Epithelial cell of esophagus (primary cell): ENCODE data around the gene INKA1.

Source experiments
- DNase-seq: peaks from one replicate; pipeline ENCODE4 v3.0.0; 2010; ENCODE audit warnings: low read depth
- H3K4me3 ChIP-seq: 2 replicates; pipeline ENCODE4 v1.5.1; 2011; ENCODE audit warnings: mild to moderate bottlenecking, low read length, control low read depth
- CTCF ChIP-seq: IDR thresholded peaks from 2 replicates; pipeline ENCODE4 v1.5.1; 2011; ENCODE audit warnings: low read depth, mild to moderate bottlenecking, low read length, control low read depth, inconsistent platforms; ENCODE audit not compliant: insufficient read depth; ENCODE audit errors: missing control alignments

Gene INKA1

GRCh38 chr3:49804141-49805041 lies 1.3 kb downstream of the INKA1 start:
- DNase-seq, result no peak
- H3K4me3 ChIP-seq, result peak overlapping the region; percentile 83

GRCh38 chr3:49805367-49805782 lies 2.3 kb downstream of the INKA1 start:
- peak; percentile 52 for DNase-seq
- no peak overlapping the region for H3K4me3 ChIP-seq
- no peak for TF ChIP-seq CTCF

More at GRCh38 chr3:49804141-49805041, 1.3 kb downstream of the INKA1 start:
- no peak for TF ChIP-seq CTCF

- TF ChIP-seq CTCF, result no peak
- no peak overlapping the region for H3K4me3 ChIP-seq
Measured at GRCh38 chr3:49805897-49806701, 3.0 kb downstream of the INKA1 start.

GRCh38 chr3:49806850-49807249 lies 3.8 kb downstream of the INKA1 start:
- TF ChIP-seq CTCF, result no peak
- no peak overlapping the region for H3K4me3 ChIP-seq
- DNase-seq, result no peak

More at GRCh38 chr3:49805897-49806701, 3.0 kb downstream of the INKA1 start:
- no peak for DNase-seq

GRCh38 chr3:49807431-49808114 lies 4.5 kb downstream of the INKA1 start:
- no peak for TF ChIP-seq CTCF
- H3K4me3 ChIP-seq, result no peak overlapping the region
- DNase-seq, result peak; percentile 69

GRCh38 chr3:49812916-49813496 lies 9.9 kb downstream of the INKA1 start:
- no peak overlapping the region for H3K4me3 ChIP-seq
- TF ChIP-seq CTCF, result no peak
- DNase-seq, result no peak
